Endothelial cell of umbilical vein (primary cell): ENCODE measurements around the gene CCBE1.

Source experiments
- EZH2 ChIP-seq: IDR thresholded peaks from 2 replicates; pipeline ENCODE4 v1.6.1; 2012; ENCODE audit warnings: borderline replicate concordance, low read depth, mild to moderate bottlenecking, moderate library complexity, low read length, inconsistent platforms; ENCODE audit not compliant: severe bottlenecking
- POLR2A ChIP-seq: IDR thresholded peaks from 2 replicates; pipeline ENCODE4 v1.6.1; 2012; ENCODE audit warnings: low read depth, mild to moderate bottlenecking, control low read depth, low read length
- TF ChIP-seq, protein P1 (sequence below), 2 donors: IDR thresholded peaks; 1 replicate in 1 of 2; 2 replicates in 1 of 2; pipeline ENCODE4 v1.5.1; 2011; ENCODE audit warnings: low read length in 2 of 2, mild to moderate bottlenecking in 2 of 2, moderate library complexity in 2 of 2, control low read depth in 1 of 2, inconsistent platforms in 1 of 2, low read depth in 1 of 2; ENCODE audit not compliant: insufficient read depth in 1 of 2; ENCODE audit errors: extremely low read depth in 1 of 2

DNA sequence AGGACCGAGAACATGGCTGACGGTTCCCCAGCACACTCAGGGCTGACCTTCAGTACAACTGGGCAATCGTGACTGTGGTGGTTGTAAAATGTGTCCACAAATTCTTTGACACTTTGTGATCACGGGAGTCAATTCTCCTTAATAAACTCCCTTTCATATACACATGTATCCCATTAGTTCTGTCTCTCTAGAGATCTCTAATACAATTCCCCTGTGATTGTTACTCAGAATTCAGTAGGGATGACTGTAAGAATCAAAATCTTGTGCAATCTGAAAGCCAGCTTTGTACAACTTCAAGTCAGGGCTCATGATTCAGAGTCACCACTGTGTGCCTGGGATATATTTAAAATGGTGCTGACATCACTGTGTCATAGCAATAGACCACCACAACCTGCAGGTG lies 248.7 kb downstream of the CCBE1 start:
- TF ChIP-seq EZH2 (no peak), POLR2A (no peak)
- TF ChIP-seq, protein P1, sequence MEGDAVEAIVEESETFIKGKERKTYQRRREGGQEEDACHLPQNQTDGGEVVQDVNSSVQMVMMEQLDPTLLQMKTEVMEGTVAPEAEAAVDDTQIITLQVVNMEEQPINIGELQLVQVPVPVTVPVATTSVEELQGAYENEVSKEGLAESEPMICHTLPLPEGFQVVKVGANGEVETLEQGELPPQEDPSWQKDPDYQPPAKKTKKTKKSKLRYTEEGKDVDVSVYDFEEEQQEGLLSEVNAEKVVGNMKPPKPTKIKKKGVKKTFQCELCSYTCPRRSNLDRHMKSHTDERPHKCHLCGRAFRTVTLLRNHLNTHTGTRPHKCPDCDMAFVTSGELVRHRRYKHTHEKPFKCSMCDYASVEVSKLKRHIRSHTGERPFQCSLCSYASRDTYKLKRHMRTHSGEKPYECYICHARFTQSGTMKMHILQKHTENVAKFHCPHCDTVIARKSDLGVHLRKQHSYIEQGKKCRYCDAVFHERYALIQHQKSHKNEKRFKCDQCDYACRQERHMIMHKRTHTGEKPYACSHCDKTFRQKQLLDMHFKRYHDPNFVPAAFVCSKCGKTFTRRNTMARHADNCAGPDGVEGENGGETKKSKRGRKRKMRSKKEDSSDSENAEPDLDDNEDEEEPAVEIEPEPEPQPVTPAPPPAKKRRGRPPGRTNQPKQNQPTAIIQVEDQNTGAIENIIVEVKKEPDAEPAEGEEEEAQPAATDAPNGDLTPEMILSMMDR (IDR thresholded peaks at IDR 0.05; ENCODE audit: extremely low read depth in 1 of 2, insufficient read depth in 1 of 2, low read depth in 1 of 2, low read length in 2 of 2), result no peak
